Measurements from ENCODE around the gene ETV4.

The ETV4 gene

GRCh38 chr17:43479948-43480347 lies 66.2 kb downstream of the ETV4 start:
- peaks cover 10% of the 10 kb centered on the region for H3K4me1 Mint-ChIP-seq (ENCODE audit: low read depth)
- peaks cover 5% of the 10 kb centered on the region for H3K36me3 Mint-ChIP-seq (ENCODE audit: low read depth)
- no peaks in the 10 kb centered on the region for H3K27me3 Mint-ChIP-seq (ENCODE audit: low read depth)

More at GRCh38 chr17:43479948-43480347, 66.2 kb downstream of the ETV4 start:
- Mint-ChIP-seq H3K9me3 (no peaks in the 10 kb centered on the region), H3K27ac (no peak overlapping the region), H3K4me3 (no peak overlapping the region)
- DNase-seq (ENCODE audit: low spot score), result no peak
